GM10248 (cell line): ENCODE results near the gene STX4.

Source experiments
- CTCF ChIA-PET: fragments of 300-600 bp; sonication (Branson Sonifier 250); formaldehyde crosslinking; extraction: SDS; loops from one replicate; lab custom pipeline; 2021; ENCODE audit warnings: antibody characterized with exemption; lab: Yijun Ruan, JAX
- POLR2A ChIA-PET: fragments of 350-650 bp; sonication (Branson Sonifier 250); formaldehyde crosslinking; extraction: SDS; loops from one replicate; lab custom pipeline; 2020; ENCODE audit warnings: antibody characterized with exemption; lab: Yijun Ruan, JAX
- DNase-seq: peaks from one replicate; pipeline ENCODE4 v3.0.0; 2012; ENCODE audit errors: extremely low spot score
- TF ChIP-seq, protein P1 (sequence below): IDR thresholded peaks from 2 replicates; pipeline ENCODE4 v1.5.1; 2012; ENCODE audit warnings: mild to moderate bottlenecking, low read depth; ENCODE audit errors: extremely low read depth, missing control alignments, control extremely low read depth

The STX4 gene

GRCh38 chr16:31073142-31073969 is 40.0 kb downstream of the STX4 start:
- POLR2A ChIA-PET = interaction anchor here (0.5 to 3.3 kb wide), 8 partner anchors 8 to 180 kb away, joined by 3 to 21 read pairs (median 4); partner anchors contain the start of genes FUS, KAT8 and STX4
- TF ChIP-seq, protein P1, sequence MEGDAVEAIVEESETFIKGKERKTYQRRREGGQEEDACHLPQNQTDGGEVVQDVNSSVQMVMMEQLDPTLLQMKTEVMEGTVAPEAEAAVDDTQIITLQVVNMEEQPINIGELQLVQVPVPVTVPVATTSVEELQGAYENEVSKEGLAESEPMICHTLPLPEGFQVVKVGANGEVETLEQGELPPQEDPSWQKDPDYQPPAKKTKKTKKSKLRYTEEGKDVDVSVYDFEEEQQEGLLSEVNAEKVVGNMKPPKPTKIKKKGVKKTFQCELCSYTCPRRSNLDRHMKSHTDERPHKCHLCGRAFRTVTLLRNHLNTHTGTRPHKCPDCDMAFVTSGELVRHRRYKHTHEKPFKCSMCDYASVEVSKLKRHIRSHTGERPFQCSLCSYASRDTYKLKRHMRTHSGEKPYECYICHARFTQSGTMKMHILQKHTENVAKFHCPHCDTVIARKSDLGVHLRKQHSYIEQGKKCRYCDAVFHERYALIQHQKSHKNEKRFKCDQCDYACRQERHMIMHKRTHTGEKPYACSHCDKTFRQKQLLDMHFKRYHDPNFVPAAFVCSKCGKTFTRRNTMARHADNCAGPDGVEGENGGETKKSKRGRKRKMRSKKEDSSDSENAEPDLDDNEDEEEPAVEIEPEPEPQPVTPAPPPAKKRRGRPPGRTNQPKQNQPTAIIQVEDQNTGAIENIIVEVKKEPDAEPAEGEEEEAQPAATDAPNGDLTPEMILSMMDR = no peak
- peak; percentile 87 for DNase-seq
- CTCF ChIA-PET = interaction anchor here (0.8 to 2.6 kb wide), 8 partner anchors 8 to 369 kb away, joined by 3 to 9 read pairs (median 4); partner anchors contain the start of genes HSD3B7 and ZNF843

GRCh38 chr16:31073970-31074813 is 40.8 kb downstream of the STX4 start, which contains the start of the genes ZNF646 and ZNF668:
Gene ZNF646, plus strand, starts transcription at chr16:31074422. Its CDS starts 1,903 bp downstream, at chr16:31076325.
Gene ZNF668, minus strand, starts transcription at chr16:31074240. Its CDS starts 9,781 bp downstream, at chr16:31064459.
- TF ChIP-seq, protein P1 = no peak
- peak; percentile 94 for DNase-seq
- POLR2A ChIA-PET = interaction anchor here (0.5 to 3.3 kb wide), 7 partner anchors 9 to 179 kb away, joined by 3 to 21 read pairs (median 4); partner anchors contain the start of genes FUS, KAT8 and STX4
- CTCF ChIA-PET = interaction anchor here (0.8 to 2.6 kb wide), 8 partner anchors 9 to 368 kb away, joined by 3 to 9 read pairs (median 4); partner anchors contain the start of genes HSD3B7 and ZNF843

GRCh38 chr16:31074814-31075183 is 41.4 kb downstream of the STX4 start:
- CTCF ChIA-PET = interaction anchor here (1.1 to 2.6 kb wide), 3 partner anchors 68 to 105 kb away, joined by 4 to 9 read pairs (median 9); partner anchors contain the start of gene HSD3B7
- TF ChIP-seq, protein P1 = no peak
- DNase-seq = no peak
- POLR2A ChIA-PET = interaction anchor here (1.5 to 3.3 kb wide), 4 partner anchors 12 to 105 kb away, joined by 4 to 21 read pairs (median 5); partner anchors contain the start of genes FUS and KAT8

- ChIA-PET POLR2A (no interaction called here), CTCF (interaction anchor here (0.9 to 1.7 kb wide), 2 partner anchors 15 to 18 kb away, joined by 4 to 6 read pairs; partner anchors contain the start of gene VKORC1)
- no peak for DNase-seq
- TF ChIP-seq, protein P1 = no peak
These were observed 43.0 kb downstream of the STX4 start for GRCh38 chr16:31076319-31076718.

- TF ChIP-seq, protein P1 = no peak
- ChIA-PET CTCF (no interaction called here), POLR2A (no interaction called here)
- no peak for DNase-seq
These were observed 43.7 kb downstream of the STX4 start for GRCh38 chr16:31077024-31077423.
